GM18499 (cell line): Measurements from ENCODE around the gene RABGEF1.
"Not testable (repeated sequence)": the region's sequence is repeated elsewhere in the genome, so short reads cannot be mapped to it uniquely, and the experiment has no call there.

Experiments
- ATAC-seq: cut with Tn5 transposase; IDR thresholded peaks from one replicate; pipeline ENCODE4 v1.9.1; 2021; ENCODE audit warnings: moderate number of reproducible peaks; ENCODE audit not compliant: insufficient read depth, unreplicated experiment

The RABGEF1 gene

DNA sequence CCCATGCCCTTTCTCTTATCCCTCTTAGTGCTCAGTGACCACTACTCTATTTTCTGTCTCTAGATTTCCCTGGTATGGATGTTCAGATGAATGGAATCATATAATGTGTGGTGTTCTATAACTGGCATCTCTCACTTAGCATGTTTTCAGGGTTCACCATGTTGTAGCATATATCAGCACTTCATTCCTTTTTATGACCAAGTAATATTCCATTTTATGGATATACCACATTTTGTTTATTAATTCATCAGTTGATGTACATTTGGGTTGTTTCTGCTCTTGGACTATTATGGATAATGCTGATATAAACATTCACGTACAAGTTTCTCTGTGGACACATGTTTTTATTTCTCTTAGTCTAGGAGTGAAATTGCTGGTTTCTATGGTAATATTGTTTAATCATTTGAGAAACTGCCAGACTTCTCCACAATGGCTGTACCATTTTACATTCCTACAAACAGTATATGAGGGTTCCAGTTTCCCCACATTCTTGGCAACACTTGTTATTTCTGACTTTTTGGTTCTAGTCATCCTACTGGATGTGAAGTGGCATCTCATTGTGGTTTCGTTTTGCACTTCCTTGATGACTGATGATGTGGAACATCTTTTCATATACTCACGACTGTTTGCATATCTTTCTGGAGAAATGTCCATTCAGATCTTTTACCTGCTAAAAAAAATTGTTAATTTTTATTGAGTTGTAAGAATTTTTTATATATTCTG, 23.3 kb downstream of the RABGEF1 start:
- not testable (repeated sequence) for ATAC-seq

GRCh38 chr7:66764905-66765304, 24.4 kb downstream of the RABGEF1 start:
- not testable (repeated sequence) for ATAC-seq

DNA sequence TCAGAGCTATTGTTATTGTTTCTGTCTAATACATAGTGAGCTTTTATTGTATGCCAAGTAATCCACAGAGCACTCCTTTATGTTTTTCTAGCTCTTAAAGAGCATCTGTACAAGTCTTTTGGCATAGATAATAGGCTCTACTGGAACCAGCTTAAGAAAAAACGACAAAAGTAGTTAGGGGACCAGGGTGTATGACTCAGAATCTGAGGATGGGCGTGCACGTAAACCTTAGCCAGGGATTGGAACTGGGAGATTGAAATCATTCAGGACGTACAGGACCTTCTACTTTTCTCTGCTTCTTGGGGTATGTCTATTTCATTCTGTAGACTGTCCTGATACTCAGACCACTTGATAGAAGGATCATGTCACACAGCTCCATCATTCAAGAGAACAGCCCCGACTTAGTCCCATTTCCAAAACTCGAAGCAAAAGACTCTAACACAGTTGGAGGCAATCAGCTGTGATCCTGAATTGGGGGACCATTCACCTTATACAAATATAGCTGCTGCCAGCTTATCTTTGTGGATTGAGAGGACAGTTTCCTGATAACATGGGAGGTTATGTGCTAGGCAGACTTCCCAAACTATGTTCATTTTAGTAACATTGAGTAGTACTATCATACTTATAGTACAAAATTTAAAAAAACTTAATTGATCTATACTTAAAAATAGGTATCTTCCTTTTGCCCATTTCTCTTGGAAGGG, 24.9 kb downstream of the RABGEF1 start:
- ATAC-seq, result not testable (repeated sequence)

DNA sequence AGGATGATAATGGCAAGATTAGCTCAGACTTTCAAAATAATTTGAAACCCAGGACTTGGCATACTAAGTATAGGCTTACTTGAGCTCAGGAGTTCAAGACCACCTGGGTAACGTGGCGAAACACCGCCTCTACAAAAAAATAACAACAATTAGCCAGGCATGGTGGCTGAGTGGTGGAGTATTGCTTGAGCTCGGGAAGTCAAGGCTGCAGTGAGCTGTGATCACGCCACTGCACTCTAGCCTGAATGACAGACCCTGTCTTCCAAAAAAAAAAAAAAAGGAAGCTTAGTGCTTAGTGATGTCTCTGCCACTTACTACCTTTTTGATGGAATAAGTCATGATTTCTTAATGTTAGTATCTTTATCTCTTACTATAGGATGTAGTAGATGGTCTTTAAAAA, 25.5 kb downstream of the RABGEF1 start:
- ATAC-seq, result no peak

GRCh38 chr7:66767486-66767885, 27.0 kb downstream of the RABGEF1 start:
- not testable (repeated sequence) for ATAC-seq

DNA sequence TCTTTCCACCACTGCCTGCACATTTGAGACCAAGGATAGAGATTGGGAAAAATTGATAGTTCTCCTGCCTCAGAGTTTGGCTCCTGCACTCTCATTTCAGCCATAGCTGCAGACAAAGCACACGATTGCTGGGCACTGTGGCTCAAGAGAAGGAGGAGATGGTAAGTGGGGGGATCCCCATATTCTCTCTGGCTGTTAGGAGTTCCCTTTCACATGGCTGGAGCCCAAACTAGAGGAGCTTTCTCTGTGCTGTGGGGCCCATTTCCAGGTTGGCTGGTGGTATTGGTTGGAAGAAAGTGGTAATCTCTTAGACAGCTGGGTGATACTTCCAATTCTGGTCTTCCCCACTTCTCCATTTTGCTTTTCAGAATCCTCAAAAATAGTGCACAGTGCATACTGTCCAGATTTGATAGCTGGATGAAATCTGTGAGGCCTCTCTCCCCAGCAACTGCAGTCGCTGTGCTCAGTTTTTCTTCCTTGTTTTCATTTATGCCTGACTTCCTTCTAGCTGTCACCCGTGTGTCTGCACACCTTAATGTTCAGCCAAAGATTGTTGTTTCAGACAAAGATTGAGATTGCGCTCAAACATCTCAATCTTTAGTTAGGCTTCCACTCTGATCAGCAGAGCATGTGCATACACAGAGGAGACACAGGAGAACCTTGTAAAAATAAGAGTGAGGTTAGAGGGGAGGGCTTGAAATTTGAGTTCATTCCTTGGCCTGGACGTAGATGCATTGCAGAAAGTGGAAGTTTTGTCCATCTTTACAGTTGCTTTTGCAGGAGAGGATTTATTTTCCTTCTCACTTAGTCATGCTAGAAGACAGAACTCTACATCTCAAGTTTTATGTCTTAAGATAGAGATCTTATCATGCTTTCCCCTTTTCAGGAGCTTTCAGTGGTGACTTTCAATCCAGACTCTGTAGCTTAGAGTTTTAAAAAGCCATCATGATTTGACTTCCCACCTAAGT, 28.6 kb downstream of the RABGEF1 start:
- ATAC-seq, result no peak

DNA sequence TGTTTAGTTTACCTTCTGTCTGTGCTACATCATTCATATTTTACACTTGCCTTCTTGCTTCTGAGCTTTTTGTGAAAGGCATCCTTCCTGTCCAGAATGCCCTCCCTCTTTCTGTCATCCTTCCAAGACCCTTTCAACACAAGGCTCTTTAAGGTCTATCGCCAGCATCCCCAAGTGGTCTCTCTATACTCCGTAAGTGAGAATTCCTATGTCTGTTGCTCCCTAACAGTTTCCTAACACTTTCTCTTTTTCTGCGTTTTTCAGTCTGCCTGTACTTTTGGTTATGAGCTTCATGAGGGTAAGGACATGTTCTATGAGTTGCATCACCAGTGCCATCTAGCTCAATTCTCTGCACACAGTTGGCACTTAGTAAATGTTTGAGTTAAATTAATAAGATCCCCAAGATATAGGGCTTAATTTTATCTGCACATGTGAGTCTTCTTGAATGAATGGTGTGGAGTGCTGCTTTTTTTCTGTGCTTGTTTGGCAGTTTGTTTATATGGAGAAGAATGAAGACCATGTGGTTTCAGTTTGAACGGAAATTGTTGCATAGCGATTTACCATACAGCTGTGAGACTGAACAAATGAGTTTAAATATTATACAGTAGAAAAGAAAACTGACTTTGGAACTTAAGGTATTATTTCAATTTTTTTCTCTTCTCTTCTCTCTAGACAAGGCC, 29.4 kb downstream of the RABGEF1 start:
- ATAC-seq, result no peak

DNA sequence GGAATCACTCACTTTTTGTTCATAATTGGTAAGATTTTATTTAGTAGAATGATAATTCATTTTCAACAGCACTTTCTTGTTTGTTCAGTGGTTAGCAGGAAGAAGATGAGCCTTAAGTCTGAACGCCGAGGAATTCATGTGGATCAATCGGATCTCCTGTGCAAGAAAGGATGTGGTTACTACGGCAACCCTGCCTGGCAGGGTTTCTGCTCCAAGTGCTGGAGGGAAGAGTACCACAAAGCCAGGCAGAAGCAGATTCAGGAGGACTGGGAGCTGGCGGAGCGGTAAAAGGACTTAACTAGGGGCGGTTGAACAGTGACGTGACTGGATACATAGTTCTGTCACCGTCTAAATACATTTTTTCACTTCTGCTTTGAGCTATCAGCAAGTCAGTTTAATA, 31.3 kb downstream of the RABGEF1 start:
- no peak for ATAC-seq

GRCh38 chr7:66773744-66774143, 33.2 kb downstream of the RABGEF1 start:
- ATAC-seq, result not testable (repeated sequence)

DNA sequence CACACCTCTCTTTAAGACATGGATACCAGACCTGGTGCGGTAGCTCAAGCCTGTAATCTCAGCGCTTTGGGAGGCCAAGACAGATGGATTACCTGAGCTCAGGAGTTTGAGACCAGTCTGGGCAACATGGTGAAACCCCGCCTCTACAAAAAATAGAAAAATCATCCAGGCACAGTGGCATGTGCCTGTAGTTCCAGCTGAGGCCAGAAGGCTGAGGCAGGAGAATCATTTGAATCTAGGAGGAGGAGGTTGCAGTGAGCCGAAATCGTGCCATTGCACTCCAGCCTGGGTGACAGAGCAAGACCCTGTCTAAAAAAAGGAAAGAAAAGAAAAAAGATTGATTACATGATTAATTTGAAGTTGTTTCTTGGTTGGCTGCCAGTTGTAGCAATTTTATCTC, 35.9 kb downstream of the RABGEF1 start:
- ATAC-seq, result not testable (repeated sequence)

DNA sequence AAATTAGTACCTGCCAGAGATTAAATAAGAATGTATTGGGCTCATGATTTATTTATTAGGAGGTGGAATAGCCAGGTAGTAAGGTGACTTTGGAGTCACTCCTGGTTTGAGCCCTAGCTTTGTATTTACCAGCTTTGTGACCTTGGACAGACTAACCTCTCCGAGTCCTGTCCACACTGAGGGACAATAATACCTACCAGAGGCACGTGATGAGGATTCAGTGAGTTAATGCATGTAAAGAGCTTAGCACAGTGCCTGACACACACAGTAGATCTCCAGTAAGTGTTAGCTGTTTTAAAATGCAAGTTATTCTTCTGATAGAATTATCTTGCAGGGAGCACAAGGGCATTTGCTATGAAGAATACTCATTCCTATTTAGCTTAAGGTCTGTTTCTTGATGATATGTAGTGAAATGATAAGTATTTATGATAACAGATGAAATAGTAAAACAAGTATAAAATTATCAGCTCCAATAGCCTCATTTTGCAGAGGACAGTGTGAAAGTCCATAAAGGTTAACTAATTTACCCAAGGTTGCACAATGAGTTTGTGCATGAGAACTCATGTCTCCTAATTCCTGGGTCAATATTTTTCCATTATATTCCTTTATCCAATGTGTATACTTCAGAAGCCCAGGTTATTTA, 36.4 kb downstream of the RABGEF1 start:
- ATAC-seq, result no peak

DNA sequence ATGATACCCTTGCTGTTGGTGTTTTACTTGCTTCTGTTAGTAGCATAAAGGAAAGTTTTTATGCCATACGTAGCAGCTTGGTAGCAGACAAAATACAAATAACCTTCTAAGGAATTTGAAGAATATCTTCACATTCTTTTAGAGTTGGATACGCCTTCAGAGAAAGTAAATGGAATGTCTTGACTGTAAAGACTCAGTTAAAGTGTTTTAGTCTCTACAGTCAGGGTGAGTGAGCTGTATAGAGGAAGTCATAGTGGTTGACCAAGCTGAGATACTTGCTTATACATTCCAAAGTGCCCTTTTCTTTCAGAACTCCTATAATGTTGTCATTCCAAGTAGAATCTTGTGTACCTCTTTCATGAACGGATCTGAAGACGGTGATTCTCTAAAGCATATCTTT, 37.7 kb downstream of the RABGEF1 start:
- ATAC-seq, result no peak

DNA sequence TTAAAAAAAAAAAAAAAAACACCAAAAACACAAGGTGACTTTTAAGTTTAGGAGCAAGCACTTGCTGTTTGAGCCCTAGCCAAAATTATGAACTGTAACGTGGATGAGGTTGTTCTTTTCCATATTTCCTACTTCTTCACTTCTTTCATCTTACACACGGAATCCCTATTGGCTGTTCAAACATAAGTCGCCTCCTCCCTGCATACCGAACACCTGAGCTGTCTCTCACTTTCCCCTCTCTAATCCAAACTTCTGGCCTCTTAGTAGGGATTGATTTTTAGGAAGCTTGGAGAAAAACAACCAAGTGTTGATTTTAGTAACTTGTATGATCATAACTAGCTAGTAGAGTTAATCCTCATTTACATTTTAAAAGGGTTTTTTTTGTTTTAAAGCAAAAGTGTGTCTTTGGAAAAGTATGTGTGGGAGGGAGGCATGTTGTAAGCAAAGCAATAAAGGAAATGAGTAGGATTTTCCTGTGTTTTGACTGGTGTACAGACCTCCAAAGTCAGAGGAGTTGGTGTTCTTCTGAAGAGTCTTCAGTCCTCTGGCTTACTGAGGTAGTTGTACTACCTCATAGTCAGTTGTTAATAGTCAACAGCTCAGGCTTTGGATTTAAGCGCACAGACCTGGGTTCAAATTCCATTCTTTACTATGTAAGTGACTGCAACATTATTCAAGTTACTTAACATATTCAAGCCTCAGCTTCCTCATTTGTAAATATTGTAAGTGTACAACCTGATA, 39.3 kb downstream of the RABGEF1 start:
- no peak for ATAC-seq

DNA sequence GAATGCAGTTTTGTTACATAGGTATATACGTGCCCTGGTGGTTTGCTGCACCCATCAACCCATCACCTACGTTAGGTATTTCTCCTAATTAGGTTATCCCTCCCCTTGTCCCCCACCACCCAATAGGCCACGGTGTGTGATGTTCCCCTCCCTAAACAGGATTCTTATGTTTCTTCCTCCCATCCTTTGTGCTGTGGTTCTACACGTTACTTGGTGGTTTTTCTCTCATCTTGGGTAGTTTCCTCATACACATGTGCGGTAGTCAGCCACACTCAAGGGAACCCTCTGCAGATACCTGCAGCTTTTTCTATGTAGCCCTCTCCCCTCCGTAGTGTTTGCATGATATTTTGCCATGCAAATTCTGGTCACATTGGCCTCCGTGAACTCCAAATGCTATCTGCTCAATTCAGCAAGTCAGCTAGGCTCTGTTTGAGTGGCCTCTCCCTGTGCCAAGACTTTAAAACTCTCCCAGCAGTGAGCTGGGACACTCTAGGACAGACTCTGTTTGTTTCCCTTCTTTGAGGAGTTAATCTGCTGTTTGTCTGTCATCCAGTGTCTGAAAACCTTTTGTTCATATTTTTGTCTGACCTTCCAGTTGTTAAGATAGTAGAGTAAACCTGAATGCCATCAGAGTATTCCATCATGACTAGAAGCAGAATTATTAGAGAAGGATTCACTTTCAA, 41.0 kb downstream of the RABGEF1 start:
- no peak for ATAC-seq

DNA sequence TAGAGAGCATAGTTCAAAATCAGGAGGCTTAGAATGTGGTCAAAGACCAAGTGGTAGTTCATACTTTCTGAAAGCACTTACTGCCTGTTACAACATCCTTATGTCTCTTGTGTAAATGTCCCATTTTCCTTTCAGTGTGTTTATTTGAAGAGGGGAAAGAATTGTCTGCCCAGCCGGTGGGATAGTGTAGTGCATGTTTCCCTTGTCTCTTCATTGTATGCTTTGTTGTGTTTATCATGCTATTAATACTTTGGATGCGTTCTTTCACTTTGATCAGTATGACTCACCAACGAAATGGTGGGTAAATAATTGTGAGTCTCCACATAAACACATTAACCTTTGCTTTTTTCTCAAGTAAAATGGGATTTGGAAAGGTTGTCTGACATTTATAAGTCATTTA, 42.3 kb downstream of the RABGEF1 start:
- ATAC-seq, result not testable (repeated sequence)

GRCh38 chr7:66783887-66784595, 43.5 kb downstream of the RABGEF1 start:
- ATAC-seq, result not testable (repeated sequence)

DNA sequence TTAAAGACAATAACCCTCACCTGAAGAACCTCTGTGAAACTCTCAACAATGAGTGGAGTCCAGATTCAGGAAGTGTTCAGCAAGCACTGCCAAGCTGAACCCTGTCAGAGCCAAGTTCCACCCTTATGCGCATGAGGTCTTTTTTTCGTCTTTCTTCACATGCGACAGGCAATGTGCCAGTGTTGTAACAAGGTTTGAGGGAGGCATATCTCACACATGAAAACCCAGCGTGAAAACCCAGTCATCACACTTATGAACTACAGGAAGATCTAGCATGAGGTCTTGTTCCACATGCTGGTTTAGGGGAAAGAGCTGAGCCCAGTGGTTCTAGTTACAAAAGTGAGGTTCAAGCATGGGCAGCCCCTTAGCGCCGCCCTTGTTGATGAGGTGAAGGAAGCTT, 49.7 kb downstream of the RABGEF1 start:
- ATAC-seq, result no peak

GRCh38 chr7:66790725-66791124, 50.2 kb downstream of the RABGEF1 start:
- no peak for ATAC-seq
